Mesenchymal stem cell (in vitro differentiated cells and primary cell): ENCODE results near the gene MAGIX.

Experiments
- DNase-seq: peaks from one replicate; pipeline ENCODE4 v3.0.0-alpha.2; 2013
- H2AFZ ChIP-seq: one replicate; pipeline ENCODE4 v1.6.1; 2013; ENCODE audit warnings: low read depth, mild to moderate bottlenecking, control low read depth, inconsistent platforms, low read length, moderate library complexity
- H2AK5ac ChIP-seq: 2 replicates; pipeline ENCODE4 v1.6.1; 2013; ENCODE audit warnings: low read length, moderate library complexity, mild to moderate bottlenecking, inconsistent platforms; ENCODE audit not compliant: severe bottlenecking
- H2BK120ac ChIP-seq: one replicate; pipeline ENCODE4 v1.6.1; 2013; ENCODE audit warnings: low read depth, mild to moderate bottlenecking, inconsistent platforms, low read length, moderate library complexity
- H2BK12ac ChIP-seq, 2 experiments: one replicate each; pipeline ENCODE4 v1.6.1; 2013; ENCODE audit warnings: inconsistent platforms in 2 of 2, low read length in 2 of 2, mild to moderate bottlenecking in 2 of 2, moderate library complexity in 2 of 2, control low read depth in 1 of 2
- H2BK15ac ChIP-seq: one replicate; pipeline ENCODE4 v1.6.1; 2013; ENCODE audit warnings: mild to moderate bottlenecking, low read depth, inconsistent platforms; ENCODE audit not compliant: poor library complexity, severe bottlenecking
- H2BK5ac ChIP-seq: 2 replicates; pipeline ENCODE4 v1.6.1; 2013; ENCODE audit warnings: low read depth, mild to moderate bottlenecking, low read length, control low read depth, inconsistent platforms; ENCODE audit not compliant: poor library complexity, severe bottlenecking
- H3K14ac ChIP-seq, 2 experiments: one replicate each; pipeline ENCODE4 v1.6.1; 2013; ENCODE audit warnings: inconsistent platforms in 2 of 2, low read length in 2 of 2, control low read depth in 1 of 2, mild to moderate bottlenecking in 1 of 2, moderate library complexity in 1 of 2
- H3K18ac ChIP-seq, 2 experiments: one replicate each; pipeline ENCODE4 v1.6.1; 2013; ENCODE audit warnings: inconsistent platforms in 2 of 2, low read length in 2 of 2, control low read depth in 1 of 2, low read depth in 1 of 2, mild to moderate bottlenecking in 1 of 2
- H3K23ac ChIP-seq, 2 experiments: one replicate each; pipeline ENCODE4 v1.6.1; 2013; ENCODE audit warnings: inconsistent platforms in 2 of 2, low read length in 2 of 2, mild to moderate bottlenecking in 2 of 2, moderate library complexity in 2 of 2, control low read depth in 1 of 2
- H3K27ac ChIP-seq: 2 replicates; pipeline ENCODE4 v1.5.1; 2013; ENCODE audit warnings: mild to moderate bottlenecking, moderate library complexity, low read length, control low read depth, inconsistent platforms; ENCODE audit not compliant: poor library complexity, severe bottlenecking
- H3K27me3 ChIP-seq, 2 experiments: 2 replicates each; pipeline versions ENCODE4 v1.6.1 to v1.7.0; 2013; ENCODE audit warnings: low read length in 2 of 2, mild to moderate bottlenecking in 2 of 2, moderate library complexity in 2 of 2, control low read depth in 1 of 2, inconsistent platforms in 1 of 2; ENCODE audit not compliant: control insufficient read depth in 1 of 2, insufficient read depth in 1 of 2
- H3K36me3 ChIP-seq, 2 experiments: 2 replicates each; pipeline versions ENCODE4 v1.6.1 to v1.7.0; 2013; ENCODE audit warnings: low read length in 2 of 2, control low read depth in 1 of 2, inconsistent platforms in 1 of 2, low read depth in 1 of 2, mild to moderate bottlenecking in 1 of 2; ENCODE audit not compliant: insufficient read depth in 2 of 2, control insufficient read depth in 1 of 2
- H3K4ac ChIP-seq, 2 experiments: one replicate each; pipeline ENCODE4 v1.6.1; 2013; ENCODE audit warnings: inconsistent platforms in 2 of 2, low read length in 2 of 2, mild to moderate bottlenecking in 2 of 2, moderate library complexity in 2 of 2, control low read depth in 1 of 2, low read depth in 1 of 2
- H3K4me1 ChIP-seq: 2 replicates; pipeline ENCODE4 v1.6.1; 2013; ENCODE audit warnings: low read depth, low read length, control low read depth; ENCODE audit not compliant: control insufficient read depth, insufficient read depth
- H3K4me2 ChIP-seq: 2 replicates; pipeline ENCODE4 v1.6.1; 2013; ENCODE audit warnings: low read length, mild to moderate bottlenecking, inconsistent platforms; ENCODE audit not compliant: poor library complexity, severe bottlenecking
- H3K4me3 ChIP-seq, 2 experiments: 2 replicates each; pipeline versions ENCODE4 v1.5.1 to v1.7.0; 2013; ENCODE audit warnings: low read length in 2 of 2, mild to moderate bottlenecking in 2 of 2, control low read depth in 1 of 2, low read depth in 1 of 2; ENCODE audit not compliant: insufficient read depth in 1 of 2
- H3K79me1 ChIP-seq: replicated peaks from 2 replicates; pipeline ENCODE4 v1.6.1; 2013; ENCODE audit warnings: mild to moderate bottlenecking, control low read depth, low read length, inconsistent platforms; ENCODE audit not compliant: poor library complexity, severe bottlenecking
- H3K9ac ChIP-seq: 2 replicates; pipeline ENCODE4 v1.7.0; 2013; ENCODE audit warnings: mild to moderate bottlenecking, low read length, moderate library complexity
- H3K9me3 ChIP-seq: 2 replicates; pipeline ENCODE4 v1.7.0; 2013; ENCODE audit warnings: mild to moderate bottlenecking, low read length; ENCODE audit not compliant: control insufficient read depth
- H4K8ac ChIP-seq: one replicate; pipeline ENCODE4 v1.6.1; 2013; ENCODE audit warnings: inconsistent platforms, mild to moderate bottlenecking, low read length, moderate library complexity
- H4K91ac ChIP-seq: one replicate; pipeline ENCODE4 v1.6.1; 2013; ENCODE audit warnings: mild to moderate bottlenecking, low read length, inconsistent platforms
- WGBS: methylation state at CpG from one replicate; pipeline ENCODE4 v1.1.7; 2013; ENCODE audit warnings: mixed read lengths; 5-methylcytosine and 5-hydroxymethylcytosine counted together

The MAGIX gene

DNA sequence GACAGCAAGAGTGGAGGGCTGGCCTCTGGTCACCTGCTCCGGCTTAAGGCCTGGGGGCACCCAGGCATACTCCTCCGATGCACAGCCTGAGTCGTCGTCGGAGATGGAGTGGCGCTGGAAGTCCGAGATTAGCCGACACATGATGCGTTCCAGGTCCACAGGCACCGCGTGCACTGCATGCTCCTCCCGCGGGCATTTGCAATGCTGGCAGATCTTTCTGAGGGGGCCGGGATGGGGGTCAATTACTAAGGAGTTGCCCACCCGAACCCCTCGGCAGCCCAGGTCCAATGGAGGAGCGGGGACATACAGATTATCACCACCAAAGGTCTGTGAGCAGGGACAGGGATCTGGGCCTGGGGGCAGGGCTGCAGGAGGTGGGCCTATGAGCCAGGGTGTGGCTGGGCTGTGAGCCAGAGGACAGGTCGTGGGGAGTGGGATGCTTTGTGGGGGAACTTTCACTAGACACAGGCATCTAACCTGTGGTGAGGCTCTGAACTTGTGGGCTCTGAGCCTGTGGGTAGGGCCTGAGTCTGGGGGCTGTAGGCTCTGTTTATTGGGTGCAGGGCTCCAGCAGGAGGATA lies 21.2 kb downstream of the MAGIX start:
- H3K27ac ChIP-seq, result no peak overlapping the region
- H2BK12ac ChIP-seq, result no peak overlapping the region
- peak overlapping the region in 1 of 2 experiments; percentile 59 for H3K4me3 ChIP-seq
- H4K91ac ChIP-seq, result peak overlapping the region; percentile 15
- no peaks in the 10 kb centered on the region for H3K27me3 ChIP-seq
- peak overlapping the region; percentile 5 for H3K4me2 ChIP-seq
- H2AK5ac ChIP-seq, result no peak overlapping the region
- no peak overlapping the region for H4K8ac ChIP-seq
- peaks cover 7 to 28% of the 10 kb centered on the region in 2 experiments for H3K36me3 ChIP-seq
- no peak overlapping the region for H2BK120ac ChIP-seq
- H3K4ac ChIP-seq, result no peak overlapping the region
- H3K4me1 ChIP-seq, result peaks cover 14% of the 10 kb centered on the region
- H3K14ac ChIP-seq, result no peak overlapping the region
- no peak overlapping the region for H3K23ac ChIP-seq
- H2AFZ ChIP-seq, result no peak overlapping the region
- no peak overlapping the region for H2BK5ac ChIP-seq
- no peak overlapping the region for H2BK15ac ChIP-seq
- H3K9ac ChIP-seq, result no peak overlapping the region
- WGBS, result 91% methylated on average over 18 of the region's 18 CpGs
- peaks cover 8% of the 10 kb centered on the region for H3K79me1 ChIP-seq
- H3K18ac ChIP-seq, result no peak overlapping the region
- H3K9me3 ChIP-seq, result no peaks in the 10 kb centered on the region
- no peak for DNase-seq

DNA sequence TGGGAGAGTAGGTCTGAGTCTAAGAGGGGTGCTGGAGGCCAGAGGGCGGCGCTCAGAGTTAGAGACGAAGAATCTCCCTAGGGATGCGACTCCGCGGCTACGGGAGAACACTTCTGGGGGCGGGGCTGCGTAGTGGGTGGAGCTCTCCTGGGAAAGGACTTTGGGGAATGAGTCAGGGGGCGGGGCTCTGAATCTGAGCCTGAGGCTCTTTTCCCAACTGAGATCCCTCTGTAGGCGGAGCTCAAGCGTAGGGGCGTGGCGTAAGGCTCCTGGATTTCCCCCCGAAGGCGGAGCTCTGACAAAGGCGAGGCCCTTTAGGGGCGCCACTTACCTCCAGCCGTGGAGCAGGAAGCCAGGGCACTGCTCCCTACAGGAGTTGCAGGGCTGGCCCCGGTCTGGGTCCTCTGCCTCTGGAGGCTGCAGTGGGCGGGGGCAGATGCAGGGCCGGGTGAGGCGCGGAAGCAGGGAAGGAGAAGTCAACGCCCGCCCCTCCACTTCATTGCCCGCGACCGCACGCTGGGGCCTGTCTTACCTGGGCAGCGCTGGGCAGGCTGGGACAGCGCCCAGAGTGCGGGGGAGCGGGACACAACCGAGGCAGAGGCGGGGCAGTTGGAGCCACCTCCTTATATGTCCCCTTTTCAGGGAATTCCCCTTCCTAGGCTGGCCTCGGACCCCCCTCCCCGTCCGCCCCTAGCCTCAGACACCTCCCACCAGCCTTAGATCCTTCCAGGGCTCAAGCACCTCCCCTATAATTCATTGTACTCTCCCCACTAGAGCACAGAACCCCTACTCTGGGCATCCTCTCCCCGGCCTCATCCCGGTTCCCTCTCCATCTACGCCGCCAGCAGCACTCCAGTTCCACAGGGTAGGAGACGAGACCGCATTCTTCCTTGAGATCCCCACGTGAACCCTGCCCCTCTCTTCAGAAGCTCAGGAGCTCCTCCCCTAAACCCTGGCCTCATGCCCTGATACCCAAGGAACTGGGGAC lies 22.0 kb downstream of the MAGIX start:
- no peak overlapping the region for H2BK5ac ChIP-seq
- peak overlapping the region; percentile 39 for H4K91ac ChIP-seq
- H3K9me3 ChIP-seq, result no peaks in the 10 kb centered on the region
- H3K4me1 ChIP-seq, result peaks cover 14% of the 10 kb centered on the region
- no peak overlapping the region for H2BK120ac ChIP-seq
- peak overlapping the region; percentile 56 to 77 for H3K4me3 ChIP-seq
- peak; percentile 93 for DNase-seq
- no peaks in the 10 kb centered on the region for H3K27me3 ChIP-seq
- H2AFZ ChIP-seq, result no peak overlapping the region
- H3K9ac ChIP-seq, result peak overlapping the region; percentile 84
- peak overlapping the region; percentile 54 to 76 for H3K18ac ChIP-seq
- peaks cover 8% of the 10 kb centered on the region for H3K79me1 ChIP-seq
- H3K4ac ChIP-seq, result peak overlapping the region; percentile 64 to 79
- peaks cover 7 to 20% of the 10 kb centered on the region in 2 experiments for H3K36me3 ChIP-seq
- 23% methylated on average over 33 of the region's 46 CpGs for WGBS
- H2BK15ac ChIP-seq, result no peak overlapping the region
- H2AK5ac ChIP-seq, result no peak overlapping the region
- peak overlapping the region; percentile 39 to 63 for H2BK12ac ChIP-seq
- H3K14ac ChIP-seq, result peak overlapping the region in 1 of 2 experiments; percentile 41
- H4K8ac ChIP-seq, result peak overlapping the region; percentile 60
- H3K27ac ChIP-seq, result peak overlapping the region; percentile 20
- no peak overlapping the region for H3K23ac ChIP-seq
- peak overlapping the region; percentile 76 for H3K4me2 ChIP-seq

DNA sequence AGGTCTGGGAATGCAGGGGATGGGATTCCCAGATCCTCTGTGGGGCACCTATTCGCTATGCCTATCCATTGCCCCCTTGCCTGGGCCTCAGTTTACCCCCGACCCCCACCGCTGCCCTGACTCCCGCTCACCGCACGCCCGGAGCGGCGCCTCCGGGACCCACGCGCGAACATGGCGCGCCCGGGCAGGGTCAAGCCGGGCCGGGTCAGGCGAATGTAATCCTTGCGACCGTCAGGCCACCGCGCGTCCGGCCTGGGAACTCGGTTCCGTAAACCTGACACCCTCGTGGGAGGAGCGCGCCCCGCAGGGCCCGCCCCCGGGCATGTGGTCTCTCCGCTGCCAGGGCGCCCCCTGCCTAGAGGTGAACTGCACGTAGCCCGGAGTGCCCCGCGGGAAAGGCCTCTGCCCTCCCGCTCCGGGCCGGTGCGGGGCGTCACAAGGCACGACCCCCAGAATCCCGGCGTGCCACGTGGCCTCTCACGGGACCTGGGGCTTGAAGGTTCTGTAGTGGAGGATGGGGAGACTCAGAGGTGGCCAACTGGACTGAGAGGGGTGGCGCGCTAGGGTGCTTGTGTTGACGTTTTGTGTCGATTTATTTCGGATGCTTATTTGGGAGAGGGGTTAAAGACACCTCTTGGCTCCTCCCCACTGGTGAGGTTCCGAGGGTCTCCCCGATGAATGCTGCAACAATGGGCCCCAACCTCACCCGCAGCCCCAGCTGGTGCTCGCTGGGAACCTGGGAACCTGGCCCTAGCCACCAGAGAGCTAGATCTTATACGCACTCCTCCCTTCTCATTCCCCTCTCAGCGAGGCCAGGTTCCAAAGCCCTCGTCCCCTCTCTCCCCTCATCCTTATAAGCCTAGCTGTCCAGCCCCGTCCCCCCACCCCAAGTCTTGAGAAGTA lies 23.8 kb downstream of the MAGIX start, which contains the start of gene PRICKLE3:
Gene PRICKLE3 (minus strand): TSS at position 249 of the 903 bp plus-strand sequence. CDS start 76 bp downstream, at position 173.
- 8% methylated on average over 33 of the region's 62 CpGs for WGBS
- H2BK5ac ChIP-seq, result no peak within 1 kb of the TSS

More for the DNA sequence above, 23.8 kb downstream of the MAGIX start, which contains the start of gene PRICKLE3:
- H4K91ac ChIP-seq, result peak within 1 kb of the TSS; percentile 90
- no peak within 1 kb of the TSS for H3K23ac ChIP-seq
- peak within 1 kb of the TSS; percentile 67 for H2AFZ ChIP-seq
- H4K8ac ChIP-seq, result peak within 1 kb of the TSS; percentile 72
- H3K4me1 ChIP-seq, result peaks cover 14% of the 10 kb centered on the region
- H2BK120ac ChIP-seq, result peak within 1 kb of the TSS; percentile 3
- peak within 1 kb of the TSS; percentile 33 for H2AK5ac ChIP-seq
- peaks cover 3 to 15% of the 10 kb centered on the region in 2 experiments for H3K36me3 ChIP-seq
- H3K4me3 ChIP-seq, result peak within 1 kb of the TSS; percentile 74 to 77
- H2BK15ac ChIP-seq, result no peak within 1 kb of the TSS
- H3K79me1 ChIP-seq, result peaks cover 8% of the 10 kb centered on the region
- peak within 1 kb of the TSS; percentile 81 to 84 for H3K4ac ChIP-seq
- H3K18ac ChIP-seq, result peak within 1 kb of the TSS; percentile 70 to 92
- peak; percentile 68 for DNase-seq
- H2BK12ac ChIP-seq, result peak within 1 kb of the TSS in 1 of 2 experiments; percentile 31
- H3K4me2 ChIP-seq, result peak within 1 kb of the TSS; percentile 76
- H3K27ac ChIP-seq, result no peak within 1 kb of the TSS
- no peaks in the 10 kb centered on the region for H3K27me3 ChIP-seq
- H3K14ac ChIP-seq, result peak within 1 kb of the TSS; percentile 25 to 71
- no peaks in the 10 kb centered on the region for H3K9me3 ChIP-seq
- H3K9ac ChIP-seq, result peak within 1 kb of the TSS; percentile 84
